VCaP (cell line): Measurements from ENCODE around the gene MARCHF9.

ENCODE experiments used
- H3K27ac ChIP-seq: fragments of 450-650 bp; 2 replicates; pipeline ENCODE4 v1.5.1; 2017
- TF ChIP-seq, protein P1 (sequence below): fragments of 450-650 bp; conservative IDR thresholded peaks from 2 replicates; pipeline ENCODE4 v1.5.1; 2017; ENCODE audit warnings: mild to moderate bottlenecking, moderate library complexity

MARCHF9 gene

DNA sequence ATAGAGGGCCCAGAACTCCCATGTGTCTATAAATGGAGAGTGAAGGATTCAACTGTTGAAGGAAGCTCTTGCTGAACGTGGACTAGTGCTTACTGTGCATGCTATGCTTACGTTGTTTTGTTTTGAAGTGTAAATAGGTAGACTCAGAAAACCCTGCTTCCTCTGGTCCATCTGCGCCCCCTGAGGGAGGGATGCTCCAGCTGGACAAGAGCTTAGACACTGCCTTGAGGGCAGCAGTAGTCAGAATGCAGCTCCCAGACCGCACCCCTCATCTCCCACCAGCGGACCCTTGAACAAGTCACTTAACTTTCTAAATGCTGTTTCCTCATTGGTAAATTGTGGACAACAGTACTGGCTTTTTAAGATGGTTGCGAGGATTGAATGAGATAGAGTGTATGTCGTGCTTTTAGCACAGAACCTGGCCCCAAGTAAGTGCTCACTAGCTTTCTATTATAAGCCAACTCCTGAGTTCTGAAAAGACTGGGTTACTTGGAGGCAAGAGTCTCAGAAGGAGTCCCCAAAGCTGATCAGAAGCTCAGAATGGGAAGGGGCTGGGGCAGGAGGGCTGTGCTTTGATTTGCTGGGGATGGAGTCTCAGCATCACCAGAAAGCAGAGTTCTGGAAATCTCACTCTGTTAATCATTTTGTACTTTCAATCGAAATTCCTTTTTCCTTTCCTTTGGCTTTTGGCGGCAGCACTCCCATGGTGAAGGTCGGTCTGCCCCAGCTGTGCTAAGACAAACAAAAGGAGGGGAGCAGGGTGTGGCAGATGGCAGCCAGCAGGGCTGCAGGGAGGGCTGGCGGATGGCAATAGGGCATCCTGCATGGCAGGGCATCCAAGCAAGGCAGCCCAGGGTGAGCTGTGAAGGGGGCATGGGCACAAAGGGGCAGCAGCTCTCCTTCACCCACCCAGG is 31.9 kb upstream of the MARCHF9 start:
- TF ChIP-seq, protein P1, sequence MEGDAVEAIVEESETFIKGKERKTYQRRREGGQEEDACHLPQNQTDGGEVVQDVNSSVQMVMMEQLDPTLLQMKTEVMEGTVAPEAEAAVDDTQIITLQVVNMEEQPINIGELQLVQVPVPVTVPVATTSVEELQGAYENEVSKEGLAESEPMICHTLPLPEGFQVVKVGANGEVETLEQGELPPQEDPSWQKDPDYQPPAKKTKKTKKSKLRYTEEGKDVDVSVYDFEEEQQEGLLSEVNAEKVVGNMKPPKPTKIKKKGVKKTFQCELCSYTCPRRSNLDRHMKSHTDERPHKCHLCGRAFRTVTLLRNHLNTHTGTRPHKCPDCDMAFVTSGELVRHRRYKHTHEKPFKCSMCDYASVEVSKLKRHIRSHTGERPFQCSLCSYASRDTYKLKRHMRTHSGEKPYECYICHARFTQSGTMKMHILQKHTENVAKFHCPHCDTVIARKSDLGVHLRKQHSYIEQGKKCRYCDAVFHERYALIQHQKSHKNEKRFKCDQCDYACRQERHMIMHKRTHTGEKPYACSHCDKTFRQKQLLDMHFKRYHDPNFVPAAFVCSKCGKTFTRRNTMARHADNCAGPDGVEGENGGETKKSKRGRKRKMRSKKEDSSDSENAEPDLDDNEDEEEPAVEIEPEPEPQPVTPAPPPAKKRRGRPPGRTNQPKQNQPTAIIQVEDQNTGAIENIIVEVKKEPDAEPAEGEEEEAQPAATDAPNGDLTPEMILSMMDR, result no peak
- H3K27ac ChIP-seq, result no peak overlapping the region

DNA sequence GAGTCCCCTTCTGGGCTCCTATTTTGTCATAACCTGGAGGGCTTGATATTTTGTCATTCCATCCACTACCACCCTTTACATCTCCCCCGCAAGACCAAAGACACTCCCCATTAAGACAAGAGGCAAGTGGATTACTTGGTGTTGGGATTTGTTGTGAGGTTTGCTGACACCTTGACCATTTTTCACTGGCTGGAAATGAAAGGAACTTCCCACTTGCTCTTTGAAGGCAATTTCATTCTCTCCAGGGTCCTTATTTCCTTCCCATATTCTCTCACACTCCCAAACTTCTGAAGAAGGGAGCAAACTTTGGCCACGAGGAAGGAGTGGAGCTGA is 31.3 kb upstream of the MARCHF9 start:
- TF ChIP-seq, protein P1, result no peak
- H3K27ac ChIP-seq, result no peak overlapping the region

DNA sequence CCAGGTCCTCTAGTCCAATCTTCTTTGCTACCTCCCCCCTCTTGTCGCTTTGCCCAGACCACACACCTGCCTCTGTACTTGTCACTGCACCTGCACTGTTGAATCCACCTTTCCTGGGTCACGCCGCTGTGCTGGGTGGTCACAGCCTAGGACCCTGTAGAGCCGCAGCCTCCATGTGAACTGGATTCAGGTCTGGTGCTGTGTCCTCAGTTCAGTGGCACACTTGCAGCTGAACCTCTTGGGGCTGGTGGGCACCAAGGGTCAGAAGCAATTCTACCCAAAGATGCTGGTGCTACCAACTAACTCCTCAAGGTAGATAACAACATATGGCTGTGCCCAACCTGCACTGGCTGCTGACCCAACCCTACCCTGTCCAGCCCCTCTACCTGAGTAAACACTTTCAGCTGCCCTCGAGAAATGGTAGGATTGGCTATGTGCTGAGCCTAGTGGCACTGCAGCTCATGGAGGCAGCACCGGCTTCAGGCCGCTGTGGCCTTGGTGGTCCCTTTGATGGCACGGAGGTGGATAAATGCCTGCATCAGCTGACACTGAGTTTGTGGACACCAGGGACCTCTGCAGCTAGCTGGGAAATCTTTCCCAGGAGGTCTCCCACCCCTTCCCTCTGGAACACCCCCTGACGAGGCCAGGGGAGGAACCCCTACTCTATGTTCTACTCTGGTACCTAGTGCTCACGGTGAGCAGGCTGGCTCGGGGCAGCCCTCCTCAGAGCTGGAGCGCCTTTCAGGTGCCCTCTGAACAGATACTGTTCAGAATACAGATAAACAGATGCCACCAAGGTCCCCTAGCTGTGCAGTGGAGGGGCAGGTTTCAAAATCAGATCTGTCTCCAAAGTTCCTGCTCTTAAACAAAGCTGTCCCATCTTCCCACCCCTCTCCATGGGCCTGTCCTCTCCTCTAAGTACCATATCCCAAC is 30.6 kb upstream of the MARCHF9 start:
- H3K27ac ChIP-seq, result no peak overlapping the region
- TF ChIP-seq, protein P1, result no peak

DNA sequence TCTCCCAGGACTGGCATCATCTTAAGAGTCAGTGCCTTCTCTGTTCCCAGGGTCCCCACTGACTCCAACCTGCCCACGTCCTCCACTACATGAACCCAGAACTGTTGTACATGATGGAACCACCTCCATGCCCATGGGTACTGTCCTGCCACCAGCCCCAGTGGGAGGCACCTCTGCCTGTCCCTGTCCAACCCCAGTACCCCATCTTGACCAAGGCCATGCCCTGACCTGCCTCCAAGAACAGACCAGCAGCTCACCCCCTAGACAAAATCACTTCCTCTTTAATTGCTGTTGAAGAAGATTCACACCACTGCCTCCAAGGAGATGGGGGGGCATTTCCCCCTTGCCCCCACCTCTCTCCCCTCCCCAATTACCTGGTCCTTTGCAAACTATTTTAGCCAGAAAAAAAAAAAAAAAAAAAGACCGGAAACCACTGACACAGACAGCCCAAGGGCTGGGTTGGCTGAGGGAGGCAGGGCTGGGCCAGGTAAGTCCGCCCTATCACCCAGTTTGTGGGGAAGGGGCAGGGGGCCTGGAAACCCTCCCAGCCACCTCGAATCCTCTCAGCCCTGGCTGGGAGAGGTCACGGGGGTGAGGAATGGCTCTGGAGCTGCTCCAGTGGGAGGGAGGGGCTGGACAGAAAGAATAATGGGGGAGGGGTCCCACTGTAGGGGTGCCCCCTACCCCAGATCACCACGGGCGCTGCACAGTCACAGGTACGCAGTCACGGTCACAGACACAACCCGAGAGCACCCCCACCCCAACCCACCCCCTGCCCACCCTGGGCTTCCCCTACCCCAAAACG is 29.8 kb upstream of the MARCHF9 start:
- no peak overlapping the region for H3K27ac ChIP-seq
- TF ChIP-seq, protein P1, result no peak

DNA sequence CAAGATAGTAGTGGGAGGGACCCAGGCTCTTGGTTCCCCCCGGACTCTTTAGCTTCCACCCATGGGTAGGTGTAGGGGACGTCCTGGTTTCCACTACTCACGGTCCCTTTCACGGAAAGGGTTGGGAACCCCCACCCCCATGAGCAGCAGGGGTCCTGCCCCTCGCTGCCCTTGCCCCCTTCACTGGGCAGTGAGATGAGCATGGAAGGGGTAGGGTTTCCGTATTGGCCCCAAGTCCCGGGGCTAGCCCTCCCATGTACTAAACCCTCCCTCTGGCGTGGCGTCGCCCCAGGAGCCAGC is 29.1 kb upstream of the MARCHF9 start:
- TF ChIP-seq, protein P1, result no peak
- peak overlapping the region; percentile 88 for H3K27ac ChIP-seq

DNA sequence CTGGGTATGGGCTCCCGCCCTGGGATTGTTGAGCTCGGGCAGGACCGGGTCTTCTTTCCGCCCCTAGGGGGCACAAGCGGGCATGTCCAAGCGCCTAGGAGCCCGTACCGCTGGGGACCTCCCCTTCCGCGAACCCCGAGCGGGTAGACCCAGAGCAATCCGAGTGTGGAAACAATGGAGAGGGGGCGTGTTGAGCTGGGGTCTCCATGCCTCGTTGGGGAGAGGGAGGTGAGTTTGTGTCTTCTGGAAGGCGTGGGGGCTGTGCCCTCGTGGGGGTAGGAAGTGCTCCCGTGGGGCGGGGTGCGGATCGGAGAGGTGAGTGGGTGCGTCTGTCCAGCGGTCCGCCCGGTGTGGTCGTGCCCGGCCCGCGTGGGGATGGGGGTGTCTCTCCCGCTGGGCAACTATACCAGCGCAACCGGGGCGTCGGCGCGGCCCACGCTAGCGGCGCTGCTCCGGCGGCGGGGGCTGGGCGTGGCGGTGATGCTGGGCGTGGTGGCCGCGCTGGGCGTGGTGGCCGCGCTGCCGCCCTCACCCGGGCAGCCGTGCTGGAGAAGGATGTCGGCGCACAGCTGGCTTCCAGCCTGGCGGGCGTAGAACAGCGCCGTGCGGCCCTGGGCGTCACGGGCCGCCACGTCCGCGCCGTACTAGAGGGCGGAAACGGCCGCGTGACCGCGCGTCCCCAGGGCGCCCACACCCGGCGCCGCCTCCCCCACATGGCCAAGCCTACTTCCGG is 28.6 kb upstream of the MARCHF9 start:
- TF ChIP-seq, protein P1, result peak; percentile 93
- peak overlapping the region; percentile 88 for H3K27ac ChIP-seq
